HS-27A (cell line): Measurements from ENCODE around the gene DCUN1D4.
"Not testable (repeated sequence)": the region's sequence is repeated elsewhere in the genome, so short reads cannot be mapped to it uniquely, and the experiment has no call there.

Experiments
- DNase-seq: peaks from one replicate; pipeline ENCODE4 v3.0.0-alpha.2; 2012; ENCODE audit warnings: low read depth, missing footprints

DCUN1D4 gene

GRCh38 chr4:51895158-51895557, 52.2 kb downstream of the DCUN1D4 start:
- DNase-seq = no peak

- DNase-seq = peak; percentile 22
These were observed 53.0 kb downstream of the DCUN1D4 start for GRCh38 chr4:51895816-51896408.

- DNase-seq = no peak
These were observed 58.4 kb downstream of the DCUN1D4 start for GRCh38 chr4:51901363-51901762.

GRCh38 chr4:51906167-51906958, 63.4 kb downstream of the DCUN1D4 start:
- DNase-seq = no peak

- DNase-seq = no peak
These were observed 64.2 kb downstream of the DCUN1D4 start for GRCh38 chr4:51907006-51907669.

- DNase-seq = no peak
These were observed 66.3 kb downstream of the DCUN1D4 start for GRCh38 chr4:51909236-51909703.

- no peak for DNase-seq
These were observed 75.3 kb downstream of the DCUN1D4 start for GRCh38 chr4:51918251-51918650.

- DNase-seq = no peak
These were observed 80.4 kb downstream of the DCUN1D4 start for GRCh38 chr4:51923343-51923742.

GRCh38 chr4:51925307-51925706, 82.4 kb downstream of the DCUN1D4 start:
- no peak for DNase-seq

GRCh38 chr4:51930557-51930956, 87.6 kb downstream of the DCUN1D4 start:
- DNase-seq = no peak

- no peak for DNase-seq
These were observed 88.5 kb downstream of the DCUN1D4 start for GRCh38 chr4:51931461-51931860.

- DNase-seq = peak; percentile 27
These were observed 89.3 kb downstream of the DCUN1D4 start for GRCh38 chr4:51932261-51932660.

GRCh38 chr4:51932684-51933083, 89.7 kb downstream of the DCUN1D4 start:
- DNase-seq = no peak

GRCh38 chr4:51940460-51940859, 97.5 kb downstream of the DCUN1D4 start:
- not testable (repeated sequence) for DNase-seq

- DNase-seq = peak; percentile 49
These were observed 99.3 kb downstream of the DCUN1D4 start for GRCh38 chr4:51942108-51942832.

GRCh38 chr4:51942833-51943215, 99.9 kb downstream of the DCUN1D4 start:
- no peak for DNase-seq

- peak; percentile 73 for DNase-seq
These were observed 100.3 kb downstream of the DCUN1D4 start for GRCh38 chr4:51943221-51943620.

- no peak for DNase-seq
These were observed 115.4 kb downstream of the DCUN1D4 start for GRCh38 chr4:51958199-51958968.

GRCh38 chr4:51960486-51960885, 117.5 kb downstream of the DCUN1D4 start:
- DNase-seq = no peak

GRCh38 chr4:51963841-51964517, 121.0 kb downstream of the DCUN1D4 start:
- no peak for DNase-seq

- DNase-seq = no peak
These were observed 122.9 kb downstream of the DCUN1D4 start for GRCh38 chr4:51965862-51966261.
